EH (cell line): ENCODE data around the gene MTF1.
A peak's percentile ranks its signal among the peaks of the same experiment; 100 is the strongest.

ENCODE experiments used
- DNase-seq: peaks from one replicate; pipeline ENCODE4 v3.0.0-alpha.2; 2015; ENCODE audit warnings: low read depth

Gene MTF1

GRCh38 chr1:37828410-37829074 is 30.9 kb downstream of the MTF1 start:
- no peak for DNase-seq

- no peak for DNase-seq
These were observed 33.9 kb downstream of the MTF1 start for GRCh38 chr1:37825506-37825905.

- DNase-seq = no peak
These were observed 35.4 kb downstream of the MTF1 start for GRCh38 chr1:37824001-37824400.

- DNase-seq = peak; percentile 9
These were observed 36.2 kb downstream of the MTF1 start for GRCh38 chr1:37822906-37823815.

GRCh38 chr1:37821481-37821880 is 37.9 kb downstream of the MTF1 start:
- DNase-seq = no peak

- no peak for DNase-seq
These were observed 41.9 kb downstream of the MTF1 start for GRCh38 chr1:37817481-37817880.

- no peak for DNase-seq
These were observed 45.1 kb downstream of the MTF1 start for GRCh38 chr1:37814252-37814651.

- DNase-seq = no peak
These were observed 45.8 kb downstream of the MTF1 start for GRCh38 chr1:37813529-37814145.

GRCh38 chr1:37811027-37811655 is 48.3 kb downstream of the MTF1 start:
- DNase-seq = peak; percentile 82

- DNase-seq = no peak
These were observed 49.5 kb downstream of the MTF1 start for GRCh38 chr1:37809942-37810341.

GRCh38 chr1:37808369-37809319 is 50.7 kb downstream of the MTF1 start:
- DNase-seq = peak; percentile 83

- DNase-seq = peak; percentile 93
These were observed 51.6 kb downstream of the MTF1 start, which contains the start of the genes C1orf122 and YRDC for GRCh38 chr1:37807555-37808368. C1orf122 (plus strand) TSS chr1:37807790; CDS start chr1:37808405, 615 bp downstream. YRDC (minus strand) TSS chr1:37808208; CDS start chr1:37808180, 28 bp downstream.

GRCh38 chr1:37807220-37807554 is 52.2 kb downstream of the MTF1 start:
- DNase-seq = no peak

- no peak for DNase-seq
These were observed 57.0 kb downstream of the MTF1 start for GRCh38 chr1:37802439-37802838.

- DNase-seq = peak; percentile 72
These were observed 61.5 kb downstream of the MTF1 start for GRCh38 chr1:37797750-37798345.

GRCh38 chr1:37795340-37796125 is 63.9 kb downstream of the MTF1 start:
- peak; percentile 38 for DNase-seq

GRCh38 chr1:37794372-37795339 is 64.7 kb downstream of the MTF1 start:
- DNase-seq = no peak
